HL-60 (cell line): ENCODE data around the gene GMDS.

Source experiments
- CTCF ChIP-seq: IDR thresholded peaks from one replicate; pipeline ENCODE4 v1.5.1; 2011; ENCODE audit warnings: low read length, control low read depth, inconsistent platforms; ENCODE audit not compliant: insufficient read depth
- GABPA ChIP-seq: IDR thresholded peaks from 2 replicates; pipeline ENCODE4 v1.6.1; 2012; ENCODE audit warnings: low read depth
- POLR2AphosphoS5 ChIP-seq: IDR thresholded peaks from 2 replicates; pipeline ENCODE4 v1.6.1; 2012; ENCODE audit warnings: low read depth
- SPI1 ChIP-seq: IDR thresholded peaks from 2 replicates; pipeline ENCODE4 v1.6.1; 2012; ENCODE audit warnings: low read depth, mild to moderate bottlenecking, borderline replicate concordance
- TF ChIP-seq, protein P1 (sequence below): IDR thresholded peaks from 2 replicates; pipeline ENCODE4 v1.6.1; 2012; ENCODE audit warnings: low read depth; ENCODE audit not compliant: insufficient replicate concordance

DNA sequence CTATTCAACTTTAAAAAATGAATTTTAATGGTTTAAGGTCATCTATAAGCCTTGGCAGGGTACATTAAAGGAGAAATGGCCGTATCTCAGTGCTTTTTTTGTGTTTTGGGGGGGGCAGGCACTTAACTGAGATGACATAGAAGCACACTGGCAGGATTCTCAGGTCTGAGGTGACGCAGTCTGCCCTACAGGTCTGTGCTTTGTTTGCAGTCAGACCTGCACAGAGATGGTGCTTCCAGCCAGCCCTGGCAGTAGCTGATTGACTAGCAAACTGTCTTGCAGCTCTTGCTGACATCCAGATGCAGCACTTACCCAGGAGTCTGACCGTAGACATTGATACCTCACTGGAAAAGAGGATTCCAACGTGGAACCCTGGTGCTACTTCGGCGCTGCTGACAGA lies 386.5 kb downstream of the GMDS start:
- TF ChIP-seq GABPA (no peak), CTCF (no peak), POLR2AphosphoS5 (no peak), SPI1 (no peak)
- TF ChIP-seq, protein P1, sequence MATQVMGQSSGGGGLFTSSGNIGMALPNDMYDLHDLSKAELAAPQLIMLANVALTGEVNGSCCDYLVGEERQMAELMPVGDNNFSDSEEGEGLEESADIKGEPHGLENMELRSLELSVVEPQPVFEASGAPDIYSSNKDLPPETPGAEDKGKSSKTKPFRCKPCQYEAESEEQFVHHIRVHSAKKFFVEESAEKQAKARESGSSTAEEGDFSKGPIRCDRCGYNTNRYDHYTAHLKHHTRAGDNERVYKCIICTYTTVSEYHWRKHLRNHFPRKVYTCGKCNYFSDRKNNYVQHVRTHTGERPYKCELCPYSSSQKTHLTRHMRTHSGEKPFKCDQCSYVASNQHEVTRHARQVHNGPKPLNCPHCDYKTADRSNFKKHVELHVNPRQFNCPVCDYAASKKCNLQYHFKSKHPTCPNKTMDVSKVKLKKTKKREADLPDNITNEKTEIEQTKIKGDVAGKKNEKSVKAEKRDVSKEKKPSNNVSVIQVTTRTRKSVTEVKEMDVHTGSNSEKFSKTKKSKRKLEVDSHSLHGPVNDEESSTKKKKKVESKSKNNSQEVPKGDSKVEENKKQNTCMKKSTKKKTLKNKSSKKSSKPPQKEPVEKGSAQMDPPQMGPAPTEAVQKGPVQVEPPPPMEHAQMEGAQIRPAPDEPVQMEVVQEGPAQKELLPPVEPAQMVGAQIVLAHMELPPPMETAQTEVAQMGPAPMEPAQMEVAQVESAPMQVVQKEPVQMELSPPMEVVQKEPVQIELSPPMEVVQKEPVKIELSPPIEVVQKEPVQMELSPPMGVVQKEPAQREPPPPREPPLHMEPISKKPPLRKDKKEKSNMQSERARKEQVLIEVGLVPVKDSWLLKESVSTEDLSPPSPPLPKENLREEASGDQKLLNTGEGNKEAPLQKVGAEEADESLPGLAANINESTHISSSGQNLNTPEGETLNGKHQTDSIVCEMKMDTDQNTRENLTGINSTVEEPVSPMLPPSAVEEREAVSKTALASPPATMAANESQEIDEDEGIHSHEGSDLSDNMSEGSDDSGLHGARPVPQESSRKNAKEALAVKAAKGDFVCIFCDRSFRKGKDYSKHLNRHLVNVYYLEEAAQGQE = no peak
